GM18508 (cell line): ENCODE results near the gene IFI44L.

ENCODE experiments used
- ATAC-seq: cut with Tn5 transposase; IDR thresholded peaks from one replicate; pipeline ENCODE4 v1.9.1; 2021; ENCODE audit warnings: moderate number of reproducible peaks; ENCODE audit not compliant: insufficient read depth, unreplicated experiment

IFI44L gene

DNA sequence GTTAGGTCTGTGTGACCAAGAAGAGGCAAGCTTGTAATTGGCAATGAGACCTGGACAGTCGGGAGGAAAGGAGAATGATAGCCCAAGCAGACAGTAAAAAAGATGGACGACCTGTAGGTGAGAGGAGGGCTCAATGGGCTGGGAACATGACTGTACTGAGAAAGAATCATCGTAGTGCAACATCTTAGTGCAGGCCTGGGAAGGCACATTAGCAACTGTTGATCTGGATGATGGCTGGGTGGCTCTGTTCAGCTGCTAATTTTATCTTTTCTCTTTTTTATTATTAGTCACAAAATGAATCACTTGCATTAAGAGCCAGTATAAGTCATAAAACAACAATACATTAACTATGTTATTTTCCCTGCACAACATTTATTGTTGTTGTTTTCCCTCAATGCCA lies 62.2 kb downstream of the IFI44L start:
- ATAC-seq = no peak

DNA sequence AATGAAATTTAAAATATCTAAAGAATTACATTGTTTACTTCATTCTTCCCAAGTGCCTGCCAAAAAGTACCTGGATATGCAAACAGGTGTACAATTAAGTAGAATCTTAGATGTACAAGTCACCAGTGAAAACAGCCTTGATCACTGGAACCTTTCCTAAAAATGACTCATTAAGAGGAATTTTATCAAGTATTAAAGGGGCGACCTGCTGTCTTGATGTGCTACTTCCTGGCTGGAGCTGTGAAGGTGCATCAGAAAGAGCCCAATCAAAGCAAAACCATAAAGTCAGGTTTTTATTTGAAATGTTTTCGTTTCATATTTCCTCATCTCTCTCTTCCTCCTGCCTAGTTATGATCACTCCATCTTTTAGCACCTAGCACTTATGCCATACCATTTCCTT lies 62.8 kb downstream of the IFI44L start:
- no peak for ATAC-seq

DNA sequence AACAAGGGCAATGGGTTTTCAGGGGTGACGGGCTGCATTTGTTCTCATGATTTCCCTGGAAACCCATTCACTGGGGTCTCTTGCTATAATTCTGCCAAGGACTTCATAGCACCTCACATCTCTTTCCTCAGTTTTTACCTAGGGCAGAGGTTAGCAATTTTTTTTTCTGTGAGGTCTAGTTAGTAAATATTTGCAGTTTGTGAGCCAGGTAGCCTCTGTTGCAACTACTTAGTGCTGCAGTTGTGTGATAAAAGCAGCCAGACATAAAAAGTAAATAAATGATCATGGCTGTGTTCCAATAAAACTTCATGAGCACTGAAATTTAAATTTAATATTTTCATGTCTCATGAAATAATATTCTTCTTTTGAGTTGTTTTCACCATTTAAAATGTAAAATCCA lies 67.1 kb downstream of the IFI44L start:
- no peak for ATAC-seq

DNA sequence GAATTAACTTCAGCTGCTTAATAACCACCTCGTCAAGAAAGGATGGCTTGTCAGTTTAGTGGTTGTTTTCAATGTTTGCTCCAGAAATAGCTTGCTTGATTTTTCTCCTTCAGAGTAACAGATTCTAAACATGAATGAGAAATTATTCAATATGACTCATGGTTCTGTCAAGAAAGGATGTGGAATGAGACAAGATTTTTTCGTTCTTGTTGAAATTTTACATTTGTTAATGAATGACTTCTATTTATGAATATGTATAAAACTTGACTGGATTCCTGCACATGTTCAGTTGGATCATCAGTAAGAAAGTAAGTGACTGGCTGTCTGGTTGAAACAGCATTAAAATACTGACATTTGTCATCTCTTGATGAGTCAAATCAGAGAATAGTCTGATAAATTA lies 67.7 kb downstream of the IFI44L start:
- no peak for ATAC-seq

DNA sequence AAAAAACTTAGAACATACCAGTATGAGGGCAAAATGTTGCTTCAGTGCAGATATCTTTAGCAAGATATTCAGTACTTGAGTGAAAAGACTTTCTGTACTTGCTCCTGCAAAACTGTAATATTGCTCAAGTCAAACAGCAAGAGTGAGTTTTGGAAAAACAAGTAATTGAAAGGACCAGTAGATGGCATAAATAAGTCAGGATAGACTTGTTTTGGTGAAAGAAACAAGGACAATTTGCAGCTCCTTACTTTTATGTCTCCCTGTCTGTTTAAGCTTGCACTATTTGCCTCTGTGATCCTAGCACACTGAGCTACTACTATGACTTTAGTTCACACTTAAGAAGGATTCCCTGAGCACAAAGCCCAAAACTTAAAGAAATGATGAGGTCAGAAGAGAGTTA lies 68.4 kb downstream of the IFI44L start:
- no peak for ATAC-seq

DNA sequence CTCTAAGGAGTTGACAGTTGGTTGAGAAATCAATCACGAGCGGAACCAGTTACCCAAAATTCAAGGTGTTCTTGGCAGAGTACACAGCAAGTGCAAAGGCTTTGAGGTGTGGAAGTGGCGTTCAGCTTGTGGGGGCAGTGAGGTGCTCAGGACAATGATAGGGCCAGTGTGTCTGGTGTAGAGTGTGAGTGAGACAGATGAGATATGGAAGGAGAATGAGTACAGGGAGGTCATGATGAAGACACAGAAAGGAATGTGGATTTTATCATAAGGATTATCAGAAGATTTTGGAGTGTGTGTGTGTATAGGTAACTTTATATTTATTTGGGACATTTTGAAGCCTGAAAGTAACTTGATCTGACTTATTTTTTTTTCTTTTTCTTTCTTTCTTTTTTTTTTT lies 70.3 kb downstream of the IFI44L start:
- no peak for ATAC-seq

DNA sequence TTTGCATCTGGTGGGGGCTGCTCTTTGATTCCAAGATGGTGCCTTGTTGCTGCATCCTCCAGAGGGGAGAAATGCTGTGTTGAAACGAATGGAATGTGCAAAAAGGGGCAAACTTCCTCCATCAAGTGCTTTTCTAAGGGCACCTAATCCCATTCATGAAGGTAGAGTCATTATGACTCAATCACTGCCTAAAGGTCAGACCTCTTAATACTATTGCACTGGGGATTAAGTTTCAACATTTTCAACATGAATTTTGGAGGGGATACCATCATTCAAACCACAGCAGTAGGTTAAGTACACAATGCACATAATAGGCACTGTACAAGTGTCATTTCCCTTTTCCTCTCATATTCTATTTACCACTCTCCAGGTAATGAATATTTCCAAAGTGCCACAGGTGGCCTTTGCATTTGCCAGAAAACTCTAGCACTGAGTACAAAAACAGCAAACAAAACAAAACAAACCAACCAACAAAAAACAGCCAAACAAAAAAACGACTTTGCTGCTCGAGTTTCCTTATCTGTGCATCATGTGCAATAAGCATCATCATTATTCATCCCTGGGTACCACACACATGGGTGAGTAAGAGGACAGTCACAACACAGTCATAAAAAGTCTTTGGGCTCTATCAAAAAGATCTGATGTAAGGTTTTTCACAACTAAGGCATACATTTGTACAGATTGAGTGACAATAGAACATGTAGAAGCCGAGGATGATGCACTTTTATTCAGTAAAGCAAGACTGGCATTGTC lies 71.9 kb downstream of the IFI44L start:
- no peak for ATAC-seq
